ACC112 (cell line): ENCODE measurements around the gene LGR6.

Source experiments
- H2AFZ ChIP-seq: fragments of 200-600 bp; sonication (generic); one replicate; pipeline ENCODE4 v1.6.0; 2017; ENCODE audit warnings: antibody characterized with exemption, low read length; ENCODE audit not compliant: unreplicated experiment
- H3K27ac ChIP-seq: fragments of 200-600 bp; sonication (generic); 2 replicates; pipeline ENCODE4 v1.5.1; 2014; ENCODE audit warnings: low read depth, mild to moderate bottlenecking, antibody characterized with exemption, low read length, moderate library complexity
- H3K27me3 ChIP-seq: fragments of 200-600 bp; sonication (generic); 2 replicates; pipeline ENCODE4 v1.6.1; 2014; ENCODE audit warnings: mild to moderate bottlenecking, antibody characterized with exemption, low read length, moderate library complexity, mixed read lengths; ENCODE audit not compliant: insufficient read depth
- H3K36me3 ChIP-seq: fragments of 200-600 bp; sonication (generic); 2 replicates; pipeline ENCODE4 v1.6.1; 2016; ENCODE audit warnings: mild to moderate bottlenecking, antibody characterized with exemption, low read length, moderate library complexity, mixed read lengths; ENCODE audit not compliant: insufficient read depth
- H3K4me1 ChIP-seq: fragments of 200-600 bp; sonication (generic); one replicate; pipeline ENCODE4 v1.6.1; 2016; ENCODE audit warnings: low read length, mixed read lengths; ENCODE audit not compliant: insufficient read depth, unreplicated experiment, control insufficient read depth
- H3K4me3 ChIP-seq: fragments of 200-600 bp; sonication (generic); 2 replicates; pipeline ENCODE4 v1.5.1; 2014; ENCODE audit warnings: mild to moderate bottlenecking, low read depth, low read length
- H3K79me2 ChIP-seq: fragments of 200-600 bp; sonication (generic); one replicate; pipeline ENCODE4 v1.6.0; 2016; ENCODE audit warnings: low read length; ENCODE audit not compliant: control insufficient read depth, unreplicated experiment, insufficient read depth

LGR6 gene

GRCh38 chr1:202203238-202204039 is 9.8 kb downstream of the LGR6 start:
- Histone ChIP-seq H3K4me1 (peaks cover 7% of the 10 kb centered on the region), H2AFZ (no peak overlapping the region), H3K4me3 (no peak overlapping the region), H3K27me3 (peaks cover 4% of the 10 kb centered on the region; the same call in 1 of the 2 replicates), H3K27ac (no peak overlapping the region), H3K79me2 (no peaks in the 10 kb centered on the region), H3K36me3 (no peaks in the 10 kb centered on the region)

GRCh38 chr1:202204065-202204464 is 10.5 kb downstream of the LGR6 start:
- H3K4me3 ChIP-seq = no peak overlapping the region
- H3K36me3 ChIP-seq = no peaks in the 10 kb centered on the region
- no peaks in the 10 kb centered on the region for H3K79me2 ChIP-seq
- H2AFZ ChIP-seq = no peak overlapping the region
- H3K27me3 ChIP-seq = peaks cover 4% of the 10 kb centered on the region; the same call in 1 of the 2 replicates
- no peak overlapping the region for H3K27ac ChIP-seq
- H3K4me1 ChIP-seq = peaks cover 7% of the 10 kb centered on the region

GRCh38 chr1:202205523-202206190 is 12.1 kb downstream of the LGR6 start:
- Histone ChIP-seq H3K27ac (no peak overlapping the region), H2AFZ (no peak overlapping the region), H3K4me3 (no peak overlapping the region), H3K4me1 (no peaks in the 10 kb centered on the region), H3K79me2 (no peaks in the 10 kb centered on the region), H3K27me3 (peaks cover 10% of the 10 kb centered on the region), H3K36me3 (no peaks in the 10 kb centered on the region)

- H3K36me3 ChIP-seq = no peaks in the 10 kb centered on the region
- H3K27me3 ChIP-seq = peaks cover 23% of the 10 kb centered on the region
- no peak overlapping the region for H3K4me3 ChIP-seq
- H2AFZ ChIP-seq = no peak overlapping the region
- no peaks in the 10 kb centered on the region for H3K4me1 ChIP-seq
- H3K79me2 ChIP-seq = no peaks in the 10 kb centered on the region
- no peak overlapping the region for H3K27ac ChIP-seq
Measured at GRCh38 chr1:202207292-202207691, 13.7 kb downstream of the LGR6 start.

- Histone ChIP-seq H3K79me2 (no peaks in the 10 kb centered on the region), H3K36me3 (no peaks in the 10 kb centered on the region), H2AFZ (no peak overlapping the region), H3K27ac (no peak overlapping the region), H3K27me3 (peaks cover 34% of the 10 kb centered on the region), H3K4me3 (no peak overlapping the region), H3K4me1 (no peaks in the 10 kb centered on the region)
Measured at GRCh38 chr1:202208351-202208857, 14.8 kb downstream of the LGR6 start.

- H3K4me3 ChIP-seq = no peak overlapping the region
- peaks cover 54% of the 10 kb centered on the region for H3K27me3 ChIP-seq
- no peaks in the 10 kb centered on the region for H3K36me3 ChIP-seq
- H3K79me2 ChIP-seq = no peaks in the 10 kb centered on the region
- H3K27ac ChIP-seq = no peak overlapping the region
- H2AFZ ChIP-seq = no peak overlapping the region
- H3K4me1 ChIP-seq = no peaks in the 10 kb centered on the region
Measured at GRCh38 chr1:202210385-202210784, 16.8 kb downstream of the LGR6 start.

GRCh38 chr1:202210969-202211368 is 17.4 kb downstream of the LGR6 start:
- no peaks in the 10 kb centered on the region for H3K36me3 ChIP-seq
- H3K4me3 ChIP-seq = no peak overlapping the region
- H3K27ac ChIP-seq = no peak overlapping the region
- peaks cover 60% of the 10 kb centered on the region for H3K27me3 ChIP-seq
- H3K79me2 ChIP-seq = no peaks in the 10 kb centered on the region
- H2AFZ ChIP-seq = no peak overlapping the region
- H3K4me1 ChIP-seq = no peaks in the 10 kb centered on the region

GRCh38 chr1:202212787-202213186 is 19.2 kb downstream of the LGR6 start:
- Histone ChIP-seq H3K36me3 (no peaks in the 10 kb centered on the region), H3K27ac (no peak overlapping the region), H3K27me3 (peaks cover 78% of the 10 kb centered on the region), H3K4me1 (no peaks in the 10 kb centered on the region), H2AFZ (no peak overlapping the region), H3K4me3 (no peak overlapping the region), H3K79me2 (no peaks in the 10 kb centered on the region)

GRCh38 chr1:202213361-202214088 is 19.9 kb downstream of the LGR6 start:
- peaks cover 86% of the 10 kb centered on the region for H3K27me3 ChIP-seq
- H2AFZ ChIP-seq = no peak overlapping the region
- H3K4me1 ChIP-seq = no peaks in the 10 kb centered on the region
- H3K36me3 ChIP-seq = no peaks in the 10 kb centered on the region
- no peaks in the 10 kb centered on the region for H3K79me2 ChIP-seq
- H3K4me3 ChIP-seq = 0 out of 2 replicates have a peak overlapping the region, but pooled peaks have one; percentile 55
- H3K27ac ChIP-seq = no peak overlapping the region

- no peak overlapping the region for H3K27ac ChIP-seq
- peaks cover 93% of the 10 kb centered on the region for H3K27me3 ChIP-seq
- no peaks in the 10 kb centered on the region for H3K4me1 ChIP-seq
- H3K79me2 ChIP-seq = no peaks in the 10 kb centered on the region
- peak overlapping the region; percentile 55; the same call in 1 of the 2 replicates for H3K4me3 ChIP-seq
- no peaks in the 10 kb centered on the region for H3K36me3 ChIP-seq
- H2AFZ ChIP-seq = no peak overlapping the region
Measured at GRCh38 chr1:202214089-202214843, 20.7 kb downstream of the LGR6 start.
